NCI-H2081 treated with DMSO at 0.1 percent for 48 hours (cell line): Measurements from ENCODE around the gene REXO1.
"Not testable (repeated sequence)": the region's sequence is repeated elsewhere in the genome, so short reads cannot be mapped to it uniquely, and the experiment has no call there.

ENCODE experiments used
- DNase-seq: peaks from one replicate; lab custom pipeline; 2025; lab: John Stamatoyannopoulos, UW

The REXO1 gene

DNA sequence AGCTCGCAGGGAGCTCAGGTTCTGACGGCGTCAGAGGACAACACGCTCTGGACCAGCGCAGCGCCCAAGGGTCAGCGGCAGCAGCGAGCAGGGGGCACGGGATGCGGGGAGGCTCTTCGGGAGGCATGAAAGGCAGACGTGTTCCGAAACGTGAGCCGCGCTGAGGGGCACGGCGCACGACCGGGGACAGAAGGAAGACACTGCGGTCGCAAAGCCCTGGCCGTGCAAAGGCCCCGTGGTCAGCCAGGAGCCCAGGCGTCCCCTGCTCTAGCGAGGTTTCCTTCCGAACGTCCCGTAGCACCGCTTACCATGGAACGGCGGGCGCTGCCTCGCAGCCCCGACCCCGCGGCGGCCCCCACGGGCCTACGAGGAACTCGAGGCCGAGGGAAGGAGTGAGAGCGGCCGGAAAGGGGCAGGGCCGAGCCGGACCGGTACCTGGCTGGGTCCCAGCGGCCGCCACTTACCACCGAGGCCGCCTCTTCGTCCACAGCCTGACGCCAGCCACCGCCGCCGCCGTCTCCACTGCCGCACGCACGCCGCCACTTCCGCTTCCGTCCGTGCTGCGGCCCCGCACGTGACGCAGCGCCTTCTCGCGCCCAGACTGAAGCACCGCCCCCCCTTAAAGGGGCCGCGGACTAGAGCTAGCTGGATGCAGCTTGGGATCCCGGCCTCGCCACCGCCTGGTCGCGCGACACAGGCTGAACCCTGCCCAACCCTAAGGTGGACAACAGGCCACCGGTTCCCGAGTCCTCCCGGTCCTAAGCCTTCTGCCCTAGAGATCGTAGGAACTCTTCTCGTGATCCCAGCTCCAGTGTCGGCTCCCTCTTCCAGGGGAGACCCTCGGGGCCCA, 27.6 kb upstream of the REXO1 start:
- peak; percentile 22 for DNase-seq

GRCh38 chr19:1875265-1875645, 27.0 kb upstream of the REXO1 start:
- DNase-seq: not testable (repeated sequence)

DNA sequence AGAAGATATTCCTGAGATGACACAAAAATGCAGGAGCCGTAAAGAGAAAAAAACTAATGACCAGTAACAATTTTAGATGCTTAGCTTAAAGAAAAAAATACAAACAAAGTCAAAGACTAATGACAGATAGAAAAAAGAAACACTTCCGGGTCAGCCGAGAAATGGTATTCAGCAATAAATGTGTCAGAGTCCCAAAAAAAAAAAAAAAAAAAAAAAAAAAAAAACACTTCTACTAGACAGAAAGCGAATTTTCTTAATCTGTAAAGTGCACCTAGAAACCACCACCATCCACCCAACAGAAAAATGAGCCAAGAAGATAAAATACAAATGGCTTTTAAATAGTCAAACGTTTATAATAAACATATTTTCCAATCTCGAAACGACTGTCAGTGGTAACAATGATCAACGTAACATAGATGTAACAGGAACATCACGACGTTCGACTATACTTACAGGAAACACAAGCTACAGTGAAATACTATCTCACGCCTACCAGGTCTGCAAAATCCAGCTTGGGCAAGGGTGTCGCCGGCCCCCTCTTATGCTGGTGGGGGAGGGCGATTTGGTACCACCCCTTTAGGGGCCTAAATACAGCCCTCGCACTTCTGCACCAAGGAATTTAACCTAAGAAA, 26.4 kb upstream of the REXO1 start:
- peak; percentile 6 for DNase-seq

- no peak for DNase-seq
These were observed 25.5 kb upstream of the REXO1 start for GRCh38 chr19:1873524-1874473.

GRCh38 chr19:1872807-1873523, 24.7 kb upstream of the REXO1 start:
- no peak for DNase-seq

GRCh38 chr19:1871630-1872029, 23.3 kb upstream of the REXO1 start:
- no peak for DNase-seq

GRCh38 chr19:1871140-1871597, 22.9 kb upstream of the REXO1 start:
- DNase-seq: no peak

GRCh38 chr19:1868971-1869370, 20.7 kb upstream of the REXO1 start:
- DNase-seq: no peak

DNA sequence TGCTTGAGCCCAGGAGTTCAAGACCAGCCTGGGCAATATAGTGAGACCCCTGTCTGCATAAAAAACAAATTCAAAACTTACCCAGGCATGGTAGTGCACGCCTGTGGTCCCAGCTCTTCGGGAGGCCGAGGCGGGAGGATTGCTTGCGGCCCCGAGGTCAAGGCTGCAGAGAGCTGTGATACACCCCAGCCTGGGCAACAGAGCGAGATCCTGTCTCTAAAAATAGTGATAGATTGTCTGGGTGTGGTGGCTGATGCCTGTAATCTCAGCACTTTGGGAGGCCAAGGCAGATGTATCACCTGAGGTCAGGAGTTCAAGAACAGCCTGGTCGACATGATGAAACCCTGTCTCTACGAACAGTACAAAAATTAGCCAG, 19.1 kb upstream of the REXO1 start:
- no peak for DNase-seq

DNA sequence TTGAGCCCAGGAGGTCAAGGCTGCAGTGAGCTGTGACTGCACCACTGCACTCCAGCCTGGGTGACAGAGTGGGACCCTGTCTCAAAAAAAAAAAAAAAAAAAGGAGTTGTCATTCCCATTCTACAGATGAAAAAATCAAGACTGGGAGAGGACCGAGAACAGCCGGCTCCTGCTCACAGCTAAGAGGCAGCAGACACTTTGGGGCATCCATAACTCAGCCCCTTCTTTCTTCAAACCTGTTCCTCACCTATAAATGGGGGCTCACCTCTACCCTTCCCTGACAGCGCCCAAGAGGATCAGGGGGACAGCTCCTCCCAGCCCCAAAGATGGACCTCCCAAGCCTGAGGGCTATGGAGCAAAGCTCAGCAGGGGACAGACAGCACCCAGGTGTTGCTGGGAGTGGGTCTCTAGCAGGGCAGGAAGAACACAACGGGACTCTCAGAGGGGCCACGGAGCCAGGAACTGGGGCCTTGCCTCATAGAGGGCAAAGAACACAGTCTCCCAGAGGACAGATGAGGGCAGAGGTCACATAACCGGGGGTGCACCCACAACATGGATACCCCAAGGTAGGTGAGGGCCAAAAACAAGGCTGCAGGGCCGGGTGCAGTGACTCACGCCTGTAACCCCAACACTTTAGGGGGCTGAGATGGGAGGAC, 18.5 kb upstream of the REXO1 start:
- DNase-seq: no peak

GRCh38 chr19:1865172-1866010, 17.1 kb upstream of the REXO1 start:
- no peak for DNase-seq

GRCh38 chr19:1864480-1865171, 16.3 kb upstream of the REXO1 start:
- no peak for DNase-seq

DNA sequence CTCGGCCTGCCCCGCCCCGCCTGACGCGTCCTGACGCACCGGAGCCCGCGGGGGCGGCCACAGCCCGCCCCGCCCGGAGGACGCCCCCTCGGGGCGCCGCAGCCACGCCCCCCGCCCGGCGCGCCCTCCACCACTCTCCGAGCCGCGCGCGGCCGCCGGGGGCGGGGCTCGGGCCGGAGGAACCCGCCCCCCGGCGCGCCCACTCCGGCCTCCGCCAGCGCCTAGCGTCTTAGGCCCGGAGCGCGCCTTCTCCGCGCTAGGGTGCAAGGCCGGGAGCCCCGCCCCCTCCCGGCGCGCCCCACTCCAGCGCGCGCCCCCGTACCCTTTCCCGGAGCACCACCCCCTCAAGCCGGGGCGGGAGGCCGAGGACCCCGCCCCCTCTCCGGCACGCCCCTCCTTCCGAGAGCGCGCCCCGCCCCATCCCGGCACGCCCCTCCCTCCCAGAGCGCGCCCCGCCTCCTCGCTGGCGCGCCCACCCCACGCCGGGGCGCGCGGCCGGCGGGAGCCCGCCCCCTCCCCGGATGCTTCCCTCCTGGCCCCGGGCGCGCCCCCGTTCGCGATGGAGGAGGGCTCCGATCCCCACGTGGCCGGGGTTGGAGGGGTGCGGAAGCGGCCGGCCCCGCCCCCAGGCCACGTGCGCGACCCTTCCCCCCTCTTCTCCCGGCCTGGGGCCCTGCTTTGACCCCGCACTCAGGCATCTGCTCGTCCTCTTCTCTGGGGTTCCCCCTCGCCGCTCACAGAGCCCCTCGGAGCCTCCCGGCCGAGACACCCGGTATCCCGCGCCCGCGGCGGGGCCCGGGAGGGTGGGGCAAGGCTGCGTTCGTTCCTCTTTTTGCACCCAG, 15.6 kb upstream of the REXO1 start:
- DNase-seq: peak; percentile 68

DNA sequence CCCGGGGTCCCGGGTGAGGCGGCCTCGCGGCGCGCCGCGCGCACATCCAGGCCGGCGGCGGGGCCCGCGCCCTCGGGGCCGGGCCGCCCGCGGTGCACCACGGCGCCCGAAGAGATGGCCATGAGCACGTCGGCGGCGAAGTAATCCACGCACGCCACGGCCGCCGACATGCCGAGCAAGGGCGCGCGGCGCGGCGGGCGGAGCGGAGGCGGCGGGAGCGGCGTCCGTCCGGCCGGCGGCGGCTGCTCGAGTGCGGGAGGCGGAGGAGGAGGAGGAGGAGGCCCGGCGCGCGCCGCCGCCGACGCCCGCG, 15.0 kb upstream of the REXO1 start, which contains the start of gene KLF16:
KLF16 (minus strand) TSS at position 252 of the 310 bp plus-strand sequence; CDS start at position 170, 82 bp downstream.
- no peak for DNase-seq

- no peak for DNase-seq
These were observed 14.4 kb upstream of the REXO1 start for GRCh38 chr19:1862424-1863327.

DNA sequence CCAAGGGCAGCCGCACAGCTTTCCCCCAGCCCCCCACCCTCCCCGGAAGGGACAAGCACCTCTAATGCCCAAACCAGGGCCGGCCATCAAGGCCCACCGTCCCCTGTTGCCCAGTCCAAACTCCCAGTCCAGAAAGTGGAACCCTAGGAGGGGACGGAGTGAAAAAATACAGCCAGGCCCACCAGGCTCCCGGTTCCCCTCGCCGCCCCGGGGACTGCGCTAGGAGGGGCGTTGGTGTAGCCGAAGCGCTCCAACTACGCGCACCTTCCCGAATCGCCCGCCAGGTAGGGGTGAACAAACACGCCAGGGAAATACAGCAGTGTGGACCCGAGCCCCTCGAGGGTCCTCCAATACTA, 13.8 kb upstream of the REXO1 start:
- no peak for DNase-seq

GRCh38 chr19:1861599-1862031, 13.3 kb upstream of the REXO1 start:
- DNase-seq: no peak
